GM23248 (cell line): ENCODE measurements around the gene RAB40B.

ENCODE experiments used
- EZH2 ChIP-seq: fragments of 200-600 bp; sonication (generic); IDR thresholded peaks from 2 replicates; pipeline ENCODE4 v1.6.1; 2018; ENCODE audit warnings: antibody characterized with exemption, mild to moderate bottlenecking; ENCODE audit not compliant: insufficient read depth, poor library complexity, severe bottlenecking
- EZH2phosphoT487 ChIP-seq: fragments of 200-600 bp; sonication (generic); IDR thresholded peaks from 2 replicates; pipeline ENCODE4 v1.6.1; 2018; ENCODE audit warnings: antibody characterized with exemption, moderate library complexity, mild to moderate bottlenecking, low read depth; ENCODE audit not compliant: insufficient read depth

DNA sequence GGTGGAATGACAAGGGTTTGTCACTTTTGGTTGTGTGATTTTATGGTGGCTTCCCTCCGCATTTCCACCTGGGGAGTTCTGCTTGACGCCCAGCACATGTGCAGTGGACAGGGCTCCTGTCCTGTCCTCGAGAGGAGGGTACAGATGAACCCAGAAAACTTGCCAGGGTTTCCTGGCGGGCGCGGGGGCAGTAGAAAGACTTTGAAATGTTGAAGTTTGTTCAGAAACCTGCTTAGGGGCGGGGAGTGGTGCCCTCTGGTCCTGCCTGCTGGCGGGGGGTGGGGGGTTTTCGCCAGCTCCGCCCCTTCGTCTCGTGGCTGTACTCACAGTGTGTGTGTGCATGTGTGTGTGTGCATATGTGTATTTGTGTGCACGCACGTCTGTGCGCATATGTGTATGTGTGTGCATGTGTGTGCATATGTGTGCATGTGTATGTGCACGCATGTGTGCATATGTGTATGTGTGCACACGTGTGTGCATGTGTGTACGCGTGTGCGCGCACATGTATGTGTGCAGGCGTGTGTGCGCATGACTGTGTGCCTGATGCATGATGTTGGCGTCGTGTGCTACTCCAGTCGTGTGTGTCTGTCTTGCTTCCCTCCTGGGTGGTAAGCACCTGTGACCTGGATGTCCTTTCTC lies 24.8 kb upstream of the RAB40B start:
- TF ChIP-seq EZH2phosphoT487 = no peak
- TF ChIP-seq EZH2 = no peak
